Measurements from ENCODE around the gene BARX2. TPM values are rescaled to one million over a fixed set of nuclear protein-coding genes. Genes with fewer than 3 reads are reported as not detected.

The BARX2 gene
- total RNA-seq, 1 experiment from 2014 or later: 13.4 TPM

GRCh38 chr11:129460714-129461113 is 85.1 kb downstream of the BARX2 start:
- peaks cover 13% of the 10 kb centered on the region for H3K4me1 ChIP-seq (replicated peaks; ENCODE audit: insufficient read depth)
- POLR2A ChIA-PET (ENCODE audit: unreplicated experiment): no interaction called here
- no peaks in the 10 kb centered on the region for H3K79me2 ChIP-seq (ENCODE audit: low read depth)
- H3K27ac ChIP-seq: no peak overlapping the region
- H4K20me1 ChIP-seq (ENCODE audit: insufficient read depth): no peaks in the 10 kb centered on the region
- H3K9me2 ChIP-seq (ENCODE audit: insufficient read depth): no peaks in the 10 kb centered on the region
- no peaks in the 10 kb centered on the region for H3K36me3 ChIP-seq (ENCODE audit: low read depth)
- H3K4me3 ChIP-seq: no peak overlapping the region
- peak in 1 of 2 experiments; percentile 40 for DNase-seq
- H3K4me2 ChIP-seq: no peak overlapping the region
- H3K27me3 ChIP-seq (ENCODE audit: insufficient read depth, low read depth): no peaks in the 10 kb centered on the region
- intact Hi-C loops (cut with micrococcal nuclease; ENCODE audit: unreplicated experiment): no loop called here
- H3K9me3 ChIP-seq (ENCODE audit: insufficient read depth, low read depth): no peaks in the 10 kb centered on the region
- BruUV-seq (replicated peaks): no TSS peak
- H2AFZ ChIP-seq: no peak overlapping the region
- TF ChIP-seq EZH2 (IDR thresholded peaks at IDR 0.05; ENCODE audit: low read depth) (no peak), CTCF (conservative IDR thresholded peaks at IDR 0.05) (no peak)
- H3F3A ChIP-seq (ENCODE audit: insufficient read depth, low read depth): no peaks in the 10 kb centered on the region
- CTCF ChIA-PET: no interaction called here

- no peak for DNase-seq
- Histone ChIP-seq H3K36me3 (ENCODE audit: low read depth) (no peaks in the 10 kb centered on the region), H3K27ac (no peak overlapping the region), H3K4me1 (replicated peaks; ENCODE audit: insufficient read depth) (0 out of 2 replicates have a peak, but pooled peaks cover 2% of the 10 kb centered on the region), H3K27me3 (ENCODE audit: insufficient read depth, low read depth) (no peaks in the 10 kb centered on the region), H3K79me2 (ENCODE audit: low read depth) (no peaks in the 10 kb centered on the region), H3K4me3 (no peak overlapping the region), H3K9me3 (ENCODE audit: insufficient read depth, low read depth) (no peaks in the 10 kb centered on the region), H3K4me2 (no peak overlapping the region), H2AFZ (no peak overlapping the region), H4K20me1 (ENCODE audit: insufficient read depth) (no peaks in the 10 kb centered on the region), H3K9me2 (ENCODE audit: insufficient read depth) (no peaks in the 10 kb centered on the region), H3F3A (ENCODE audit: insufficient read depth, low read depth) (no peaks in the 10 kb centered on the region)
- no peak for TF ChIP-seq CTCF (conservative IDR thresholded peaks at IDR 0.05)
- TF ChIP-seq EZH2 (IDR thresholded peaks at IDR 0.05; ENCODE audit: low read depth): no peak
- ChIA-PET POLR2A (ENCODE audit: unreplicated experiment) (interaction anchor here (0.6 kb wide), 1 partner anchor 66 kb away, joined by 7 read pairs; no protein-coding TSS in a partner anchor), CTCF (interaction anchor here (0.7 kb wide), 1 partner anchor 233 kb away, joined by 9 read pairs; no protein-coding TSS in a partner anchor)
- no TSS peak for BruUV-seq (replicated peaks)
- intact Hi-C loops (cut with micrococcal nuclease; ENCODE audit: unreplicated experiment): no loop called here
Observed at GRCh38 chr11:129484068-129484467, 108.4 kb downstream of the BARX2 start.

GRCh38 chr11:129489249-129489648 is 113.6 kb downstream of the BARX2 start:
- TF ChIP-seq CTCF (conservative IDR thresholded peaks at IDR 0.05) (no peak), EZH2 (IDR thresholded peaks at IDR 0.05; ENCODE audit: low read depth) (no peak)
- H4K20me1 ChIP-seq (ENCODE audit: insufficient read depth): no peaks in the 10 kb centered on the region
- 0 out of 2 replicates have a peak, but pooled peaks cover 6% of the 10 kb centered on the region for H3K4me1 ChIP-seq (replicated peaks; ENCODE audit: insufficient read depth)
- no peaks in the 10 kb centered on the region for H3K27me3 ChIP-seq (ENCODE audit: insufficient read depth, low read depth)
- intact Hi-C loops (cut with micrococcal nuclease; ENCODE audit: unreplicated experiment): no loop called here
- no peak overlapping the region for H3K27ac ChIP-seq
- no peak overlapping the region for H2AFZ ChIP-seq
- H3K79me2 ChIP-seq (ENCODE audit: low read depth): no peaks in the 10 kb centered on the region
- H3K4me3 ChIP-seq: no peak overlapping the region
- ChIA-PET POLR2A (ENCODE audit: unreplicated experiment) (no interaction called here), CTCF (interaction anchor here (0.5 kb wide), 1 partner anchor 277 kb away, joined by 3 read pairs; no protein-coding TSS in a partner anchor)
- peak; percentile 11 to 59 for DNase-seq
- H3F3A ChIP-seq (ENCODE audit: insufficient read depth, low read depth): no peaks in the 10 kb centered on the region
- H3K9me3 ChIP-seq (ENCODE audit: insufficient read depth, low read depth): no peaks in the 10 kb centered on the region
- H3K36me3 ChIP-seq (ENCODE audit: low read depth): no peaks in the 10 kb centered on the region
- BruUV-seq (replicated peaks): no TSS peak
- no peak overlapping the region for H3K4me2 ChIP-seq
- no peaks in the 10 kb centered on the region for H3K9me2 ChIP-seq (ENCODE audit: insufficient read depth)

Data from PC-9 (cell line).